HEK293T (cell line): ENCODE data around the gene RASA3.

ENCODE experiments used
- BHLHE40 ChIP-seq: fragments of 450-650 bp; IDR thresholded peaks from 2 replicates; pipeline ENCODE4 v1.6.1; 2016; ENCODE audit warnings: mild to moderate bottlenecking, moderate library complexity, borderline replicate concordance
- CTBP1 ChIP-seq: fragments of 450-650 bp; IDR thresholded peaks from 2 replicates; pipeline ENCODE4 v1.6.1; 2016; ENCODE audit warnings: borderline replicate concordance
- HDGF ChIP-seq: fragments of 450-650 bp; IDR thresholded peaks from 2 replicates; pipeline ENCODE4 v1.6.1; 2017; ENCODE audit warnings: antibody characterized with exemption, borderline replicate concordance
- PKNOX1 ChIP-seq: fragments of 450-650 bp; IDR thresholded peaks from 2 replicates; pipeline ENCODE4 v1.6.1; 2016
- TARDBP ChIP-seq: fragments of 450-650 bp; IDR thresholded peaks from 2 replicates; pipeline ENCODE4 v1.6.1; 2016

GRCh38 chr13:114166381-114167131, 34.1 kb upstream of the RASA3 start:
- no peak for TF ChIP-seq TARDBP
- no peak for TF ChIP-seq BHLHE40
- no peak for TF ChIP-seq PKNOX1
- no peak for TF ChIP-seq CTBP1
- no peak for TF ChIP-seq HDGF
